GM12892 (cell line): ENCODE measurements around the gene PTPN20.
"Not testable (repeated sequence)": the region's sequence is repeated elsewhere in the genome, so short reads cannot be mapped to it uniquely, and the experiment has no call there.

Experiments
- POLR2AphosphoS5 ChIP-seq: IDR thresholded peaks from 2 replicates; pipeline ENCODE4 v1.6.1; 2011; ENCODE audit warnings: low read depth, low read length, control low read depth
- TAF1 ChIP-seq: IDR thresholded peaks from 2 replicates; pipeline ENCODE4 v1.6.1; 2011; ENCODE audit warnings: low read depth, mild to moderate bottlenecking, control low read depth, low read length, borderline replicate concordance

DNA sequence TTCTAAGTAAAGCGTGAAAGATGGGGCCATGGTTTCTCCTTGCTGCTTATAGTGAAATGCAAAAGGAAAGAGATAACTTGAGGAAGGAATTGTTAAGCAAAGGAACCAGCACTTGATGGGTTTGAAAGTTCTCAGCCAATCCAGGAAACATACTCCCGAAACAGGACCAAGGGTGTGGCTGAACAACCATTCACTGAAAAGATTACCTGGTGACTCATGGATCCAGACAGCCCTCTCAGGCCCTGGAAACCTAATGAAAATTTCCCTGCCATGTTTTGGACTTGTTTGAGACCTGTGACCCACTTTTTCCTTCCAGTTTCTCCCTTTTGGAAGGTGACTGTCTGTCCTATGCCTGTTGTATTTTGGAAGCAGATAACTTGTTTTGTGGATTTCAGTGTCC lies 11.3 kb downstream of the PTPN20 start:
- not testable (repeated sequence) for TF ChIP-seq POLR2AphosphoS5, TAF1
